ENCODE data around the gene RSAD2. TPM values are rescaled to one million over a fixed set of nuclear protein-coding genes. Genes with fewer than 3 reads are reported as not detected.

Gene RSAD2
- total and polyA plus RNA-seq, 2 donors (not counting 1 experiment from before 2014, with no cell fraction given), result 0.81 to 1.5 TPM

- Histone ChIP-seq H3K4me1 (ENCODE audit: control insufficient read depth in 2 of 2, insufficient read depth in 2 of 2, low read length in 2 of 2) (peaks cover 8% of the 10 kb centered on the region in 2 donors), H3K27me3 (replicated peaks in 1 of 4; ENCODE audit: control extremely low read depth in 1 of 4, control insufficient read depth in 3 of 4, insufficient read depth in 4 of 4, low read length in 3 of 4) (no peaks in the 10 kb centered on the region), H3K4me3 (ENCODE audit: control extremely low read depth in 1 of 5, extremely low read depth in 1 of 5, insufficient read depth in 1 of 5, low read depth in 2 of 5, low read length in 4 of 5) (no peak overlapping the region), H3K9ac (ENCODE audit: low read length) (no peak overlapping the region), H2AFZ (ENCODE audit: insufficient read depth, low read depth, low read length, poor library complexity, severe bottlenecking) (no peak overlapping the region), H3K36me3 (replicated peaks in 1 of 2; ENCODE audit: control extremely low read depth in 1 of 2, control insufficient read depth in 1 of 2, extremely low read depth in 1 of 2, insufficient read depth in 2 of 2, low read length in 1 of 2) (no peaks in the 10 kb centered on the region), H3K27ac (ENCODE audit: low read length in 2 of 2) (no peak overlapping the region), H3K4me2 (replicated peaks; ENCODE audit: low read depth, low read length, poor library complexity, severe bottlenecking) (no peak overlapping the region), H3K9me3 (ENCODE audit: control extremely low read depth in 1 of 3, control insufficient read depth in 2 of 3, insufficient read depth in 1 of 3, low read length in 2 of 3) (no peaks in the 10 kb centered on the region), H4K20me1 (ENCODE audit: control insufficient read depth, insufficient read depth, low read length, poor library complexity, severe bottlenecking) (no peaks in the 10 kb centered on the region), H3K79me2 (ENCODE audit: control insufficient read depth, insufficient read depth, low read length) (no peaks in the 10 kb centered on the region)
- no CpG with 5 or more reads among the region's 2 CpGs for WGBS (ENCODE audit: insufficient coverage)
- TF ChIP-seq EZH2 (IDR thresholded peaks at IDR 0.05; ENCODE audit: borderline replicate concordance, insufficient read depth, low read depth, low read length, poor library complexity, severe bottlenecking), result no peak
- no peak for TF ChIP-seq CTCF (IDR thresholded peaks at IDR 0.05)
- H3K27me3 Mint-ChIP-seq, result no peaks in the 10 kb centered on the region
- H3K4me1 Mint-ChIP-seq, result peaks cover 15% of the 10 kb centered on the region
- intact Hi-C loops (cut with micrococcal nuclease), result no loop called here
- POLR2A ChIA-PET, result no interaction called here
- H3K9me3 Mint-ChIP-seq (ENCODE audit: insufficient read depth), result no peaks in the 10 kb centered on the region
- no peak for DNase-seq
- no peak overlapping the region for H3K4me3 Mint-ChIP-seq
- no peak overlapping the region for H3K27ac Mint-ChIP-seq
- CTCF ChIA-PET, result no interaction called here
- no peak for ATAC-seq (ENCODE audit: low read depth)
Observed at GRCh38 chr2:6939071-6939470, 61.5 kb downstream of the RSAD2 start.

- no CpG with 5 or more reads among the region's 2 CpGs for WGBS (ENCODE audit: insufficient coverage)
- CTCF ChIA-PET, result no interaction called here
Observed at GRCh38 chr2:6940820-6941219, 63.2 kb downstream of the RSAD2 start.

More at GRCh38 chr2:6940820-6941219, 63.2 kb downstream of the RSAD2 start:
- Histone ChIP-seq H3K9me3 (ENCODE audit: control extremely low read depth in 1 of 3, control insufficient read depth in 2 of 3, insufficient read depth in 1 of 3, low read length in 2 of 3) (no peaks in the 10 kb centered on the region), H3K4me3 (ENCODE audit: control extremely low read depth in 1 of 5, extremely low read depth in 1 of 5, insufficient read depth in 1 of 5, low read depth in 2 of 5, low read length in 4 of 5) (no peak overlapping the region), H3K79me2 (ENCODE audit: control insufficient read depth, insufficient read depth, low read length) (no peaks in the 10 kb centered on the region), H2AFZ (ENCODE audit: insufficient read depth, low read depth, low read length, poor library complexity, severe bottlenecking) (no peak overlapping the region), H3K27me3 (replicated peaks in 1 of 4; ENCODE audit: control extremely low read depth in 1 of 4, control insufficient read depth in 3 of 4, insufficient read depth in 4 of 4, low read length in 3 of 4) (no peaks in the 10 kb centered on the region), H3K27ac (ENCODE audit: low read length in 2 of 2) (no peak overlapping the region), H3K4me1 (ENCODE audit: control insufficient read depth in 2 of 2, insufficient read depth in 2 of 2, low read length in 2 of 2) (peaks cover 6 to 13% of the 10 kb centered on the region in 2 donors), H4K20me1 (ENCODE audit: control insufficient read depth, insufficient read depth, low read length, poor library complexity, severe bottlenecking) (no peaks in the 10 kb centered on the region), H3K36me3 (replicated peaks in 1 of 2; ENCODE audit: control extremely low read depth in 1 of 2, control insufficient read depth in 1 of 2, extremely low read depth in 1 of 2, insufficient read depth in 2 of 2, low read length in 1 of 2) (peaks cover 0 to 2% of the 10 kb centered on the region in 2 experiments), H3K4me2 (replicated peaks; ENCODE audit: low read depth, low read length, poor library complexity, severe bottlenecking) (no peak overlapping the region), H3K9ac (ENCODE audit: low read length) (no peak overlapping the region)
- ATAC-seq (ENCODE audit: low read depth) (no peak), DNase-seq (no peak)
- no peaks in the 10 kb centered on the region for H3K9me3 Mint-ChIP-seq (ENCODE audit: insufficient read depth)
- POLR2A ChIA-PET, result no interaction called here
- no peaks in the 10 kb centered on the region for H3K27me3 Mint-ChIP-seq
- intact Hi-C loops (cut with micrococcal nuclease), result no loop called here
- H3K27ac Mint-ChIP-seq, result no peak overlapping the region
- peaks cover 12% of the 10 kb centered on the region for H3K4me1 Mint-ChIP-seq
- no peak for TF ChIP-seq EZH2 (IDR thresholded peaks at IDR 0.05; ENCODE audit: borderline replicate concordance, insufficient read depth, low read depth, low read length, poor library complexity, severe bottlenecking)
- TF ChIP-seq CTCF (IDR thresholded peaks at IDR 0.05), result no peak
- H3K4me3 Mint-ChIP-seq, result no peak overlapping the region
